ENCODE results near the gene SLC12A7.

- TF ChIP-seq CTCF (IDR thresholded peaks at IDR 0.05; ENCODE audit: insufficient read depth, low read depth, low read length) (no peak), EZH2 (IDR thresholded peaks at IDR 0.05; ENCODE audit: insufficient read depth, low read length) (peak; percentile 54)
Observed at GRCh38 chr5:1111241-1111726, 579 bp downstream of the SLC12A7 start.

Data from astrocyte (in vitro differentiated cells and primary cell).